SK-N-MC (cell line): Measurements from ENCODE around the gene RAB23.

Experiments used
- DNase-seq: peaks from one replicate; pipeline ENCODE4 v3.0.0-alpha.2; 2011; ENCODE audit warnings: low read depth, low spot score
- H3K27ac ChIP-seq: fragments of 200-600 bp; sonication (generic); 2 replicates; pipeline ENCODE4 v1.5.1; 2016; ENCODE audit warnings: mixed run types
- H3K36me3 ChIP-seq: fragments of 200-600 bp; sonication (generic); 2 replicates; pipeline ENCODE4 v1.6.1; 2017; ENCODE audit warnings: antibody characterized with exemption, low read length, mixed read lengths; ENCODE audit not compliant: insufficient read depth
- H3K4me3 ChIP-seq: fragments of 200-600 bp; sonication (generic); 2 replicates; pipeline ENCODE4 v1.5.1; 2016
- H3K9ac ChIP-seq: fragments of 200-600 bp; sonication (generic); 2 replicates; pipeline ENCODE4 v1.8.0; 2017; ENCODE audit warnings: mixed run types, mixed read lengths; ENCODE audit not compliant: insufficient read length
- H3K9me3 ChIP-seq: fragments of 200-600 bp; sonication (generic); 2 replicates; pipeline ENCODE4 v1.6.1; 2017; ENCODE audit warnings: low read depth, mild to moderate bottlenecking, antibody characterized with exemption, low read length, moderate library complexity, mixed read lengths
- EZH2 ChIP-seq: fragments of 200-600 bp; sonication (generic); IDR thresholded peaks from one replicate; pipeline ENCODE4 v1.6.1; 2017; ENCODE audit warnings: antibody characterized with exemption
- FOXP2 ChIP-seq: optimal IDR thresholded peaks from 2 replicates; pipeline ENCODE3; 2011; ENCODE audit warnings: mild to moderate bottlenecking, moderate library complexity; ENCODE audit not compliant: insufficient read depth; ENCODE audit errors: extremely low read length, control extremely low read depth
- POLR2AphosphoS5 ChIP-seq: IDR thresholded peaks from 2 replicates; pipeline ENCODE4 v1.6.1; 2012; ENCODE audit warnings: mild to moderate bottlenecking, low read depth, low read length, borderline replicate concordance

The RAB23 gene

DNA sequence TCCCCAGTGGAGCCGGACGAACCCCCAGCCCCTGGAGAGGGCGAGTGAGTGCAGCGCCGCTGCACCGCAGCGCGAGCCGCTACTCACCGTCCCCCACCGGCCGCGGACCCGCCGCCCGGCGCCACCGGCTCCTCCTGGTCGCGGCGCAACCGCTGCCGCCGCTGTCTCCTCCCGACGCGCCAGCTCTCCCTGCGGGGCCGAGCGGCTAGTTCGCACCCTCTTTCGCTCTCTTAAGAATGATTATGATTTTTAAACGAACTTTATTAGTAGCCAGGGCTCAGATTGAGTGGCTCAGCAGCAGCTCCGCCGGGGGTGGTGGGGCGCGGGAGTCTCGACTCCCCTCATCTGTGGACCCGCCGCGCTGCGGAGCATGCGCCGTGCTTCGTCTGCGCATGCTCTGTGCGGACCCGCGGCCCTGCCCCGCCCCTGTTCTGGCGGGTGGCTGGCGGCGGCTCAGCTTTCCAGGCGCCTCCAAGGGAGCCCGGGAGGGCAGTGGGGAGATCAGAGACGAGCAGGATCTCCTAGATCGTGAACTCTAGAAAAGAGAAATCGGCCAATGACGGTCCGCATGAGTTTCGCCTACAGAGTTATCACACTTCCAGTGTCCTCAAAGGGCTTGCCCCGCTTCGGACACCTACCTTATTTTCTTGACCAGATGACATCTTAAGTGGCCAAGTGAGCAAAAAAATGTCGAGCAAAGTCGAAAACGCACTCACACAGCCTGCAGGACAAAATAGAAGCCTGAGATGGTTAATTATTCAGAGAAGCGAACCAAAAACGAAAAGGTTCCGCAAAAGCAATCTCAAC is at the start of gene RAB23:
Gene RAB23 (minus strand): TSS at position 372 of the 807 bp plus-strand sequence. CDS start 11,927 bp downstream, outside the sequence.
- H3K9me3 ChIP-seq: peaks cover 8% of the 10 kb centered on the region; the same call in 1 of the 2 replicates
- peak within 1 kb of the TSS; percentile 82 for H3K9ac ChIP-seq
- TF ChIP-seq EZH2 (no peak), FOXP2 (no peak), POLR2AphosphoS5 (peak; percentile 98)
- peak within 1 kb of the TSS; percentile 94 for H3K4me3 ChIP-seq
- H3K27ac ChIP-seq: peak within 1 kb of the TSS; percentile 58; the same call in 1 of the 2 replicates
- peaks cover 19% of the 10 kb centered on the region for H3K36me3 ChIP-seq
- DNase-seq: no peak

DNA sequence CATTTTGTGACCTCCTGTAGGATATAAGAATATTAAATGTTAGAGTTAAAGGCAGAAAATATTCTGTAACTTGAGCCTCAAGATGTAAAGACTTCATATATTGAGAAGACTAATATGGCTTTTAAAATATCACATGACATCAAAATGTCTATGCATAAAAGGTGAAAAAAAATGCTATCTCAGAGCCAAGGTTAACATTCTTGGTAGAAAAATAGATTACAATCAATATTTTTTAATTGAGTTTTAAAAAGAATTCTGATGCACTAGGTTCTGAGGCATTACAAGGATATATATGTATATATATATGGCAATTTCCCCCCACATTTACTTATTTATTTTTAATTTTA is 46.2 kb upstream of the RAB23 start:
- no peak overlapping the region for H3K27ac ChIP-seq
- no peak overlapping the region for H3K9ac ChIP-seq

DNA sequence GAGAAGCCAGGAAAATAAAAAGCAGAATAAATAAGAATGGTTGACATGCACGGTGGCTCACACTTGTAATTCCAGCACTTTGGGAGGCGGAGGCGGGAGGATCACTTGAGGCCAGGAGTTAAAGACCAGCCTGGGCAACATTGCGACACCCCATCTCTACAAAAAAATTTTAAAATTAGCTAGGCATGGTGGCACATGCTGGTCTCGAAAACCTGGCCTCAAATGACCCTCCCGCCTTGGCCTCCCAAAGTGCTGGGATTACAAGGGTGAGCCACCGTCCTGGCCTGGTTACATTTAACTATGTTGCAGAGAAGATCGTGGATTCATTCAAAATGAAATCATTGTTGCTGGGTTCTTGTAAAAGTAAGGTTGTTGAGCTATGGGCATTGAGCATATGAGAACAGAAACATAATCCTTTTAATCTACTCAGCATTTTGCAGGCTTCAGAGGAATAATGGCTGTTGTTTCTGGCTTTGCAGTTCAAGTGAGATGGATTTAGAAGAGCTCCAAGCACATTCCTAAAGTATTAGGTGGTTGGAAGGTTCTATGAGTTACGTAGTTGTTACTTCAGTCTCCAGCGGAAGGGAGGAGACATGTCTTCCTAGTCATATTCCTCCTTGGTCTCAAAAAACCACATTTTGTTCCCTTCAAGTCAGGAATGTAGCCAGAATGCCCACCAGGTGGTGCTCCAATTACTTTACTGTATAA is 45.6 kb upstream of the RAB23 start:
- no peak overlapping the region for H3K9ac ChIP-seq
- TF ChIP-seq FOXP2 (no peak), POLR2AphosphoS5 (no peak), EZH2 (no peak)
- no peaks in the 10 kb centered on the region for H3K36me3 ChIP-seq
- peak; percentile 28 for DNase-seq
- no peak overlapping the region for H3K4me3 ChIP-seq
- H3K9me3 ChIP-seq: no peaks in the 10 kb centered on the region
- no peak overlapping the region for H3K27ac ChIP-seq

More for the DNA sequence above, 46.2 kb upstream of the RAB23 start:
- DNase-seq: no peak
- H3K36me3 ChIP-seq: no peaks in the 10 kb centered on the region
- H3K9me3 ChIP-seq: no peaks in the 10 kb centered on the region
- TF ChIP-seq POLR2AphosphoS5: no peak
- TF ChIP-seq EZH2: no peak
- no peak for TF ChIP-seq FOXP2
- no peak overlapping the region for H3K4me3 ChIP-seq

DNA sequence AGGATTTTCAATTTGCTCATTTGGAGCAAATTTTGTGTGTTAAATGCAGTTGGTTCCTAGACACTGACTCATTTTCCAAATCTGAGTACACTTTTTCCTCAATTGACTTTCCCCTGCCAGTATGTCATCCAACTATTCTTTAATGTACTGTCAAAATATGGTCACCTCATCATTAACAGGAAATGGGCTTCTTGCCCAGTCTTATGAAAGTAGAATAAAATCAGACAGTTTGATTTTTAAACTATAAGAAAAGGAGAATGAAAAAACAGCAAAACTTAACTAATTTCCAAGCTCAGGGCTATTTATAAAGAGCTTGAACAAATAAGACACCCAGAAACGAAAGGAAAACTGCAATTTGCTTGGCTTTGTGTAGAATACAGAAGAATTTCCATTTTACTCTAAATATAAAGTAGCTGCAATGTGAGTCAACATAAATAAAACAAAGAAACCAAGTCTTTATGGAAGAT is 43.7 kb upstream of the RAB23 start:
- TF ChIP-seq EZH2 (no peak), FOXP2 (no peak), POLR2AphosphoS5 (no peak)
- Histone ChIP-seq H3K9me3 (no peaks in the 10 kb centered on the region), H3K36me3 (no peaks in the 10 kb centered on the region), H3K4me3 (no peak overlapping the region), H3K27ac (peak overlapping the region; percentile 18; the same call in 1 of the 2 replicates), H3K9ac (no peak overlapping the region)
- DNase-seq: no peak

DNA sequence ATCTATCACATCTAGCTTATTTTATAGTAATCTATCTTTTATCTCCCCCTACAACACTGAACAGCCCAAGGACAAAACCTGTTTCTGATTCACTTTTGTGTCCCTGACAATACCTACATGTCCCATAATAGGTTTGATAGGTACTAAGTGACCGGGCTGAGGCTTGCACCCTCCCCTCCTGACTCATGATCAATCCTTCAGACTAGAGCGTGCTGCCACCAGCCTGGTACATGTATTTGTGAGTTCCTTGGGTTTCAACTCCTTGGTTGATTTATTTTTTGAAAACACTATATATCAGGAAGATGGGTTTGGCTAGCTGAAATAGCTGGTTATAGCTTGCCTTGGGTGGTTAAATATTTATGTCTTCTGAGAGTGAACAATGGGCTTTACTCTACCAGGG is 41.6 kb upstream of the RAB23 start:
- no peak for TF ChIP-seq POLR2AphosphoS5
- no peak for TF ChIP-seq FOXP2
- TF ChIP-seq EZH2: no peak
- no peak overlapping the region for H3K27ac ChIP-seq
- no peak overlapping the region for H3K9ac ChIP-seq
- no peaks in the 10 kb centered on the region for H3K36me3 ChIP-seq
- no peak overlapping the region for H3K4me3 ChIP-seq
- H3K9me3 ChIP-seq: no peaks in the 10 kb centered on the region
- no peak for DNase-seq

DNA sequence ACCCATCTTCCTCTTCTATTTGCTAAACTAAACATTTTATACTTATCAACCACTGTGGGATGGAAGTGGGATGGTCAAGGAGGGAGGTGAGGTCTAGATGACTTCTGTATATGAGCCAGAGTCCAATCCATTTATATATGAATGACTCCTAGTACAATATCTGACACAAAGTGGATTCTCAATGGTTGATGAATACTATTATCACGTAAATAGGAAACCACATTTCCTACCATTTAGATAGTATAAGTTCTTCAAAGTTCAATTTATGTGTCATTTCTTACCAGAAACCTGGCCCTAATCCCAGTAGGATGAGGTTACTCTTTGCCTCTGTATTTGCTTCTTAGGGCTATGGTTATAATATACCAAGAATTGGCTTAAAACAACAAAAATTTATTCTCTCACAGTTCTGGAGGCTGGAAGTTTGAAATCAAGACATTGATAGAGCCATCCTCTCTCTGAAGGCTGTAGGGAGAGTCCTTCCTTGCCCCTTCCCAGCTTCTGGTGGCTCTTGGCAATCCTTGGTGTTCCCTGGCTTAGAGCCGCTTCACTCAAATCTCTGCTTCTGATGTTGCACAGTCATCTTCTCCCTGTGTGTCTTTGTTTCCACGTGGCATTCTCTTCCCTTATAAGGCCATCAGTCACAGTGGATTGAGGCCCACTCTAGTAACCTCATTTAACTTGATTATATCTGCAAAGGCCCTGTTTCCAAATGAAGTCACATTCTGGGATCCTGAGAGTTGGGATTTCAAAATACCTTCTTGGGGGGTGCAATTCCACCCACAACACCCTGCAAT is 41.0 kb upstream of the RAB23 start:
- no peak overlapping the region for H3K27ac ChIP-seq
- TF ChIP-seq POLR2AphosphoS5 (no peak), EZH2 (no peak), FOXP2 (no peak)
- no peak for DNase-seq

DNA sequence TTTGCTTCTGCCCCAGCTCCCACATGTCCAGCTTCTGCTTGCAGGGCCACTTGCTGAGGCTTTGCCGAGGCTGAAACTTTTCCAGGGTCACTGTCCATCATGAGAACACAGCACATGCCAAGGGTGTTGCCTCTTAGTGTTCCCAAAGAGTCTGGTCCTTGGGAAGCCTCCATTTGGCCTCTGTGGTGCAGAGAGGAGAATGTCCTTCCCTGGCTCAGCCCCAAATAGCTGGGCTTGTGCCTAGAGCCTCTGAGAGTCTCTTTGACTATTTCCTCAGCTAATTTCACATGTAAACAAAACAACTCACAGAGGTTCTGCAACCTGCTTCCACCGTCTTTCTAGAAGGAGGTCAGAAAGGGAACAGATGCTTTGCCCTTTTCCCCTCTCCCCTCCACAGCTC is 40.4 kb upstream of the RAB23 start:
- Histone ChIP-seq H3K9me3 (no peaks in the 10 kb centered on the region), H3K4me3 (no peak overlapping the region), H3K27ac (no peak overlapping the region), H3K36me3 (no peaks in the 10 kb centered on the region), H3K9ac (no peak overlapping the region)
- DNase-seq: no peak
- TF ChIP-seq FOXP2 (no peak), POLR2AphosphoS5 (no peak), EZH2 (no peak)

More for the DNA sequence above, 41.0 kb upstream of the RAB23 start:
- H3K4me3 ChIP-seq: no peak overlapping the region
- no peaks in the 10 kb centered on the region for H3K9me3 ChIP-seq
- no peak overlapping the region for H3K9ac ChIP-seq
- H3K36me3 ChIP-seq: no peaks in the 10 kb centered on the region

DNA sequence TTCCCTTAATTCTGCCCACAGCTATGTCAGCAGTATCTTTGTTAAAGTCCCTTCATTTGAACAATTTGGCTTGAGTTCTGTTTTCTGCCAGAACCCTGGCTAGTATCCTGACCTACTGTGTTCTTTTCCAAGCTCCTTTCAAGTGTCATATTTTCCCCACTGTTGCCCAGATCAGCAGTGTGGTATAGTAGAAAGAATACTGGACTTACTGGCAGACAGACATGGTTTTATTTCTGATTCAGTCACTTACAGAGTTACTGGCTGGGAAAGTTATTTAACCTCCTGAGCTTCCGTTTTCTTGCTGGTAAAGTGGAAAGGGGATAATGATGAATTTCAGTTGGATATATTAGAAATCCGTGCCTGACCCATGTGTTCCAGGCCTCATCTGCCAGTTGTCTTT is 39.8 kb upstream of the RAB23 start:
- Histone ChIP-seq H3K27ac (no peak overlapping the region), H3K4me3 (no peak overlapping the region), H3K36me3 (no peaks in the 10 kb centered on the region), H3K9me3 (no peaks in the 10 kb centered on the region), H3K9ac (no peak overlapping the region)
- no peak for DNase-seq
- TF ChIP-seq POLR2AphosphoS5 (no peak), EZH2 (no peak), FOXP2 (no peak)
